Activated naive CD4-positive, alpha-beta T cell treated with anti-CD3 and anti-CD28 coated beads, Interleukin-2, amount 50 U/mL, for 72 hours (primary cell): Measurements from ENCODE around the gene MIDN. TPM values are rescaled to one million over a fixed set of nuclear protein-coding genes. Genes with fewer than 3 reads are reported as not detected.
"Not testable (repeated sequence)": the region's sequence is repeated elsewhere in the genome, so short reads cannot be mapped to it uniquely, and the experiment has no call there.

Experiments
- ATAC-seq, 2 donors: fragments of 150-1000 bp; cut with Tn5 transposase; 2 replicates each; pipeline ENCODE4 v1.10.0; 2021; ENCODE audit warnings: mild to moderate bottlenecking in 2 of 2, moderate library complexity in 2 of 2
- DNase-seq, 2 donors: peaks; one replicate each; pipeline ENCODE4 v3.0.0; 2021 to 2022; ENCODE audit warnings: low spot score in 2 of 2
- H3K27ac Mint-ChIP-seq, 2 donors: one replicate each; pipeline ENCODE4 v1.8.0; 2022; ENCODE audit warnings: mild to moderate bottlenecking in 2 of 2, mixed read lengths in 2 of 2
- H3K36me3 Mint-ChIP-seq, 2 donors: one replicate each; pipeline ENCODE4 v1.8.0; 2022; ENCODE audit warnings: mixed read lengths in 2 of 2
- H3K9me3 Mint-ChIP-seq, 2 donors: one replicate each; pipeline ENCODE4 v1.8.0; 2022; ENCODE audit warnings: mixed read lengths in 2 of 2
- total RNA-seq, 2 donors: library from RNA; stranded (reverse); gene quantifications; one replicate each; pipeline ENCODE4 v1.2.3, GENCODE V29; 2022

Gene MIDN
- total RNA-seq, 2 donors from 2014 or later, result 52.9 to 113 TPM

- Mint-ChIP-seq H3K36me3 (peaks cover 0 to 12% of the 10 kb centered on the region in 2 donors), H3K9me3 (no peaks in the 10 kb centered on the region), H3K27ac (no peak within 1 kb of the TSS)
- DNase-seq (no peak), ATAC-seq (peak; percentile 4 to 7)
These were observed 10.5 kb upstream of the MIDN start, which contains the start of gene CBARP for GRCh38 chr19:1237754-1238368. Gene CBARP (minus strand): TSS chr19:1238005. CDS start chr19:1236100, 1,905 bp downstream.

GRCh38 chr19:1238369-1239303 is 9.7 kb upstream of the MIDN start:
- no peak overlapping the region for H3K27ac Mint-ChIP-seq
- peaks cover 0 to 12% of the 10 kb centered on the region in 2 donors for H3K36me3 Mint-ChIP-seq
- no peak for DNase-seq
- no peak for ATAC-seq
- H3K9me3 Mint-ChIP-seq, result no peaks in the 10 kb centered on the region

- peaks cover 0 to 12% of the 10 kb centered on the region in 2 donors for H3K36me3 Mint-ChIP-seq
- ATAC-seq (no peak), DNase-seq (no peak)
- H3K9me3 Mint-ChIP-seq, result no peaks in the 10 kb centered on the region
- H3K27ac Mint-ChIP-seq, result no peak overlapping the region
These were observed 9.0 kb upstream of the MIDN start for GRCh38 chr19:1239420-1239795.

- DNase-seq (peak; percentile 90 to 97), ATAC-seq (peak; percentile 48 to 71)
- no peaks in the 10 kb centered on the region for H3K9me3 Mint-ChIP-seq
- no peak overlapping the region for H3K27ac Mint-ChIP-seq
- H3K36me3 Mint-ChIP-seq, result peaks cover 0 to 12% of the 10 kb centered on the region in 2 donors
These were observed 8.3 kb upstream of the MIDN start for GRCh38 chr19:1239796-1240737.

GRCh38 chr19:1240925-1241324 is 7.5 kb upstream of the MIDN start:
- no peak for ATAC-seq
- H3K27ac Mint-ChIP-seq, result peak overlapping the region; percentile 84 to 88
- H3K36me3 Mint-ChIP-seq, result peaks cover 0 to 12% of the 10 kb centered on the region in 2 donors
- DNase-seq, result no peak
- H3K9me3 Mint-ChIP-seq, result no peaks in the 10 kb centered on the region

- Mint-ChIP-seq H3K36me3 (peaks cover 0 to 12% of the 10 kb centered on the region in 2 donors), H3K9me3 (no peaks in the 10 kb centered on the region), H3K27ac (peak within 1 kb of the TSS; percentile 84 to 88)
- DNase-seq (peak; percentile 90), ATAC-seq (peak; percentile 75 to 82)
These were observed 6.8 kb upstream of the MIDN start, which contains the start of gene ATP5F1D for GRCh38 chr19:1241417-1242095. Gene ATP5F1D (plus strand): TSS chr19:1241751. CDS start chr19:1241851, 100 bp downstream.

- Mint-ChIP-seq H3K27ac (peak overlapping the region; percentile 63 to 65), H3K36me3 (peaks cover 0 to 12% of the 10 kb centered on the region in 2 donors), H3K9me3 (no peaks in the 10 kb centered on the region)
- DNase-seq, result peak; percentile 86 to 90
- peak; percentile 30 to 36 for ATAC-seq
These were observed 4.4 kb upstream of the MIDN start for GRCh38 chr19:1243768-1244692.

- H3K36me3 Mint-ChIP-seq, result peaks cover 0 to 12% of the 10 kb centered on the region in 2 donors
- peak overlapping the region; percentile 63 to 65 for H3K27ac Mint-ChIP-seq
- DNase-seq, result no peak
These were observed 3.5 kb upstream of the MIDN start for GRCh38 chr19:1244693-1245451.

GRCh38 chr19:1245494-1246264 is 2.7 kb upstream of the MIDN start:
- H3K36me3 Mint-ChIP-seq, result peaks cover 0 to 12% of the 10 kb centered on the region in 2 donors
- no peak overlapping the region for H3K27ac Mint-ChIP-seq
- DNase-seq (no peak), ATAC-seq (no peak)
- no peaks in the 10 kb centered on the region for H3K9me3 Mint-ChIP-seq

More at GRCh38 chr19:1244693-1245451, 3.5 kb upstream of the MIDN start:
- no peak for ATAC-seq
- H3K9me3 Mint-ChIP-seq, result no peaks in the 10 kb centered on the region

- peaks cover 4 to 12% of the 10 kb centered on the region in 2 donors for H3K36me3 Mint-ChIP-seq
- H3K27ac Mint-ChIP-seq, H3K9me3 Mint-ChIP-seq, DNase-seq, ATAC-seq: not testable (repeated sequence)
These were observed 1.9 kb upstream of the MIDN start for GRCh38 chr19:1246265-1247087.

GRCh38 chr19:1247748-1248138 is 640 bp upstream of the MIDN start:
- DNase-seq (no peak), ATAC-seq (no peak)
- Mint-ChIP-seq H3K9me3 (no peaks in the 10 kb centered on the region), H3K36me3 (peaks cover 9 to 13% of the 10 kb centered on the region in 2 donors), H3K27ac (no peak overlapping the region)

- ATAC-seq (peak; percentile 4 to 36), DNase-seq (peak; percentile 90 to 91)
- Mint-ChIP-seq H3K36me3 (peaks cover 13 to 15% of the 10 kb centered on the region in 2 donors), H3K9me3 (no peaks in the 10 kb centered on the region), H3K27ac (peak overlapping the region; percentile 85 to 88)
These were observed 459 bp downstream of the MIDN start for GRCh38 chr19:1248786-1249297.
